Measurements from ENCODE around the gene RPL26. TPM values are rescaled to one million over a fixed set of nuclear protein-coding genes. Genes with fewer than 3 reads are reported as not detected.
A peak's percentile ranks its signal among the peaks of the same experiment; 100 is the strongest.

The RPL26 gene
- total RNA-seq (2014; rRNA removed; shearing (Covaris generic)) = 2,200 and 2,622 TPM in 2 replicates

GRCh38 chr17:8383143-8383822 is at the start of gene RPL26:
RPL26 (minus strand) TSS chr17:8383193; CDS start chr17:8382310, 883 bp downstream.
- DNase-seq (ENCODE audit: low read depth in 1 of 2, low spot score in 2 of 2) = peak; percentile 96 to 98
- Histone ChIP-seq H3K27ac (peak within 1 kb of the TSS; percentile 86), H3K36me3 (peaks cover 46% of the 10 kb centered on the region), H3K9me3 (replicated peaks) (no peaks in the 10 kb centered on the region), H3K4me1 (replicated peaks) (peaks cover 32% of the 10 kb centered on the region), H3K4me3 (peak within 1 kb of the TSS; percentile 81), H3K27me3 (replicated peaks) (no peaks in the 10 kb centered on the region)

GRCh38 chr17:8430966-8431365 is 48.0 kb upstream of the RPL26 start:
- no peaks in the 10 kb centered on the region for H3K27me3 ChIP-seq (replicated peaks)
- no peak overlapping the region for H3K4me3 ChIP-seq
- no peaks in the 10 kb centered on the region for H3K9me3 ChIP-seq (replicated peaks)
- H3K27ac ChIP-seq = no peak overlapping the region
- peaks cover 5% of the 10 kb centered on the region for H3K4me1 ChIP-seq (replicated peaks)
- no peak for DNase-seq (ENCODE audit: low read depth in 1 of 2, low spot score in 2 of 2)
- H3K36me3 ChIP-seq = peaks cover 3% of the 10 kb centered on the region

- Histone ChIP-seq H3K27ac (no peak overlapping the region), H3K4me3 (no peak overlapping the region), H3K4me1 (replicated peaks) (no peaks in the 10 kb centered on the region), H3K9me3 (replicated peaks) (no peaks in the 10 kb centered on the region), H3K36me3 (no peaks in the 10 kb centered on the region), H3K27me3 (replicated peaks) (no peaks in the 10 kb centered on the region)
- no peak for DNase-seq (ENCODE audit: low read depth in 1 of 2, low spot score in 2 of 2)
Measured at GRCh38 chr17:8426802-8427201, 43.8 kb upstream of the RPL26 start.

GRCh38 chr17:8426094-8426720 is 43.2 kb upstream of the RPL26 start:
- Histone ChIP-seq H3K4me1 (replicated peaks) (no peaks in the 10 kb centered on the region), H3K27me3 (replicated peaks) (no peaks in the 10 kb centered on the region), H3K36me3 (no peaks in the 10 kb centered on the region), H3K4me3 (no peak overlapping the region), H3K27ac (no peak overlapping the region), H3K9me3 (replicated peaks) (no peaks in the 10 kb centered on the region)
- DNase-seq (ENCODE audit: low read depth in 1 of 2, low spot score in 2 of 2) = no peak

- Histone ChIP-seq H3K36me3 (no peaks in the 10 kb centered on the region), H3K4me1 (replicated peaks) (peaks cover 8% of the 10 kb centered on the region), H3K27me3 (replicated peaks) (no peaks in the 10 kb centered on the region), H3K4me3 (no peak overlapping the region), H3K9me3 (replicated peaks) (no peaks in the 10 kb centered on the region), H3K27ac (no peak overlapping the region)
- no peak for DNase-seq (ENCODE audit: low read depth in 1 of 2, low spot score in 2 of 2)
Measured at GRCh38 chr17:8421571-8421970, 38.6 kb upstream of the RPL26 start.

GRCh38 chr17:8420041-8420934 is 37.3 kb upstream of the RPL26 start:
- DNase-seq (ENCODE audit: low read depth in 1 of 2, low spot score in 2 of 2) = no peak
- Histone ChIP-seq H3K36me3 (no peaks in the 10 kb centered on the region), H3K27ac (no peak overlapping the region), H3K27me3 (replicated peaks) (no peaks in the 10 kb centered on the region), H3K4me1 (replicated peaks) (peaks cover 8% of the 10 kb centered on the region), H3K4me3 (no peak overlapping the region), H3K9me3 (replicated peaks) (no peaks in the 10 kb centered on the region)

GRCh38 chr17:8419305-8419704 is 36.3 kb upstream of the RPL26 start:
- Histone ChIP-seq H3K27me3 (replicated peaks) (no peaks in the 10 kb centered on the region), H3K27ac (no peak overlapping the region), H3K36me3 (no peaks in the 10 kb centered on the region), H3K4me3 (no peak overlapping the region), H3K4me1 (replicated peaks) (peaks cover 8% of the 10 kb centered on the region), H3K9me3 (replicated peaks) (no peaks in the 10 kb centered on the region)
- DNase-seq (ENCODE audit: low read depth in 1 of 2, low spot score in 2 of 2) = no peak

GRCh38 chr17:8418471-8418870 is 35.5 kb upstream of the RPL26 start:
- Histone ChIP-seq H3K4me1 (replicated peaks) (peaks cover 8% of the 10 kb centered on the region), H3K4me3 (no peak overlapping the region), H3K27me3 (replicated peaks) (no peaks in the 10 kb centered on the region), H3K27ac (no peak overlapping the region), H3K9me3 (replicated peaks) (no peaks in the 10 kb centered on the region), H3K36me3 (no peaks in the 10 kb centered on the region)
- no peak for DNase-seq (ENCODE audit: low read depth in 1 of 2, low spot score in 2 of 2)

- H3K4me1 ChIP-seq (replicated peaks) = peaks cover 8% of the 10 kb centered on the region
- H3K9me3 ChIP-seq (replicated peaks) = no peaks in the 10 kb centered on the region
- H3K36me3 ChIP-seq = no peaks in the 10 kb centered on the region
- H3K4me3 ChIP-seq = no peak overlapping the region
- H3K27me3 ChIP-seq (replicated peaks) = no peaks in the 10 kb centered on the region
- no peak overlapping the region for H3K27ac ChIP-seq
- DNase-seq (ENCODE audit: low read depth in 1 of 2, low spot score in 2 of 2) = no peak
Measured at GRCh38 chr17:8417806-8418205, 34.8 kb upstream of the RPL26 start.

GRCh38 chr17:8413938-8414337 is 30.9 kb upstream of the RPL26 start:
- Histone ChIP-seq H3K9me3 (replicated peaks) (no peaks in the 10 kb centered on the region; the same call in 1 of the 2 replicates), H3K36me3 (no peaks in the 10 kb centered on the region), H3K27ac (no peak overlapping the region), H3K4me1 (replicated peaks) (peaks cover 11% of the 10 kb centered on the region), H3K27me3 (replicated peaks) (no peaks in the 10 kb centered on the region), H3K4me3 (no peak overlapping the region)
- DNase-seq (ENCODE audit: low read depth in 1 of 2, low spot score in 2 of 2) = no peak

GRCh38 chr17:8413328-8413727 is 30.3 kb upstream of the RPL26 start:
- Histone ChIP-seq H3K27me3 (replicated peaks) (no peaks in the 10 kb centered on the region), H3K4me1 (replicated peaks) (peaks cover 11% of the 10 kb centered on the region), H3K36me3 (no peaks in the 10 kb centered on the region), H3K27ac (no peak overlapping the region), H3K9me3 (replicated peaks) (no peaks in the 10 kb centered on the region; the same call in 1 of the 2 replicates), H3K4me3 (no peak overlapping the region)
- no peak for DNase-seq (ENCODE audit: low read depth in 1 of 2, low spot score in 2 of 2)

GRCh38 chr17:8412089-8412488 is 29.1 kb upstream of the RPL26 start:
- no peak for DNase-seq (ENCODE audit: low read depth in 1 of 2, low spot score in 2 of 2)
- Histone ChIP-seq H3K9me3 (replicated peaks) (no peaks in the 10 kb centered on the region; the same call in 1 of the 2 replicates), H3K27me3 (replicated peaks) (no peaks in the 10 kb centered on the region), H3K4me3 (no peak overlapping the region), H3K27ac (no peak overlapping the region), H3K4me1 (replicated peaks) (peaks cover 4% of the 10 kb centered on the region), H3K36me3 (no peaks in the 10 kb centered on the region)

- no peak for DNase-seq (ENCODE audit: low read depth in 1 of 2, low spot score in 2 of 2)
- Histone ChIP-seq H3K27me3 (replicated peaks) (no peaks in the 10 kb centered on the region), H3K36me3 (no peaks in the 10 kb centered on the region), H3K4me1 (replicated peaks) (0 out of 2 replicates have a peak, but pooled peaks cover 3% of the 10 kb centered on the region), H3K4me3 (no peak overlapping the region), H3K9me3 (replicated peaks) (no peaks in the 10 kb centered on the region; the same call in 1 of the 2 replicates), H3K27ac (no peak overlapping the region)
Measured at GRCh38 chr17:8410883-8411238, 27.9 kb upstream of the RPL26 start.

Measured in SJSA1 (cell line).